NCI-H2029 treated with DMSO at 0.1 percent for 48 hours (cell line): ENCODE results near the gene SRGAP2C.
"Not testable (repeated sequence)": the region's sequence is repeated elsewhere in the genome, so short reads cannot be mapped to it uniquely, and the experiment has no call there.

Source experiments
- DNase-seq: peaks from one replicate; lab custom pipeline; 2025; lab: John Stamatoyannopoulos, UW

SRGAP2C gene

DNA sequence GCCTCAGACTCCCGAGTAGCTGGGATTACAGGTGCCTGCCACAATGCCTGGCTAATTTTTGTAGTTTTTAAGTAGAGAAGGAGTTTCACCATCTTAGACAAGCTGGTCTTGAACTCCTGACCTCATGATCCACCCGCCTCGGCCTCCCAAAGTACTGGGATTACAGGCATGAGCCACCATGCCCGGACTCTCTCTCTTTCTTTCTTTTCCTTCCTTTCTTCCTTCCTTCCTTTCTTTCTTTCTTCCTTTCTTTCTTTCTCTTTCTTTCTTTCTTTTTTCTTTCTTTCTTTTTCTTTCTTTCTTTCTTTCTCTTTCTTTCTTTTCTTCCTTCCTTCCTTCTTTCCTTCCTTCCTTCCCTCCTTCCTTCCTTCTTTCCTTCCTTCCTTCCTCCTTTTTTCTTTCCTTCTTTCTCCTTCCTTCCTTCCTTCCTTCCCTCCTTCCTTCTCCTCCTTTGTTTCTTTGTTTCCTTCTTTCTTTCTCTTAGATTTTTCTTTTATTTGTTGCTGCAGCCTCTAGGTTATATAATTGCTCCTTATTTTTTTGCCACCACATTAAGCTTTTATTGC lies 234.4 kb downstream of the SRGAP2C start:
- not testable (repeated sequence) for DNase-seq

DNA sequence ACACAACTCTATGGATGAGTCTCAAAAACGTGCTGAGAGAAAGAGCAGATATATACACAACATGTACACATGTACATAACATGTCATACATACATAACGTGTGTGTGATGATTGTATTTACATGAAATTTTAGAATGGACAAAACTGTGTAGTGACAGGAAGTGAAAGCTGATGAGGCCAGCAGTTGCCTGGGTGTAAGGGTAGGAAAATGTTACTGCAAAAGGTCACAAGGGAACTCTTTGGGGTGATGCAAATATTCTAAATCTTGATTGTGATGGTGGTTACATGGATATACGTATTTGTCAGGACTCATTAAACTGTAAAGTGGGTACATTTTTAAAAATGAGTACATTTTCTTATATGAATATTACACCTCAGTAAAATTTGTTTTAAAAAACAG lies 236.7 kb downstream of the SRGAP2C start:
- DNase-seq, result not testable (repeated sequence)

DNA sequence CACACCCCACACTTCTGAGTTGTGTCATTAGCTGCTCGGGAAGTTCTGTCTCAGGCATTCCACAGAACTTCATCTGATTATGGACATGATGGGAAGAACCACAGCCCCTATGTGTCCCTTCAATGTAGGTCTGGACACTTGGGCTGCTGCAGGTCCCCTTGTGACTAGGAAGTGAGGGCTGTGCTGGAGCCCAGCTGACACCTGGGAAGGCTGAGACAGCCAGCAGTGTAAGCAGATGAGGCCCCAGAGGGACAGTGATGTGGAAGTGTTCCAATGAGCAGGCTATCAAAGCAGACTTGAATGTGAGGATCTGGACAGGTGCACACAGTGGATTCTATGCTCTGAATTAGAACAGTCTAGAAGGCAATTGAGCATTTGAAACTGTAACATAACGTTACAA lies 239.2 kb downstream of the SRGAP2C start:
- DNase-seq, result not testable (repeated sequence)

DNA sequence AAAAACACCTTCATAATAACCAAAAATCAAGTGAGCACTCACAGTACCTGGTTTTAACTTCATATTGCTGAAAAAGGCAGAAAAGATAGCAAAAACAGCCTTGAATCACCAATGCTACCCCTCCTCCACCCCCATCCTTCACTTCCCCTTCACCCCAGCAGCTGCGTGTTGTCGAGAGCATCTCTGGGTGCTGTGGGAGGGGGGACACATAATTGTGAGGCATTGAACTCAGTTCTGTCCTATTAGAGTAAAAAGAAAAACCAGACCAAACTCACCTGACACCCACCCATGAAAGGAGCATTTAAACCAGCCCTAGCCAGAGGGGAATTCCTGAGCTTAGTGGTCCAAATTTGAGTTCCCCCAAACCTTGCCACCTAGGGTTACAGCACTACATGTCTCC lies 248.7 kb downstream of the SRGAP2C start:
- not testable (repeated sequence) for DNase-seq

DNA sequence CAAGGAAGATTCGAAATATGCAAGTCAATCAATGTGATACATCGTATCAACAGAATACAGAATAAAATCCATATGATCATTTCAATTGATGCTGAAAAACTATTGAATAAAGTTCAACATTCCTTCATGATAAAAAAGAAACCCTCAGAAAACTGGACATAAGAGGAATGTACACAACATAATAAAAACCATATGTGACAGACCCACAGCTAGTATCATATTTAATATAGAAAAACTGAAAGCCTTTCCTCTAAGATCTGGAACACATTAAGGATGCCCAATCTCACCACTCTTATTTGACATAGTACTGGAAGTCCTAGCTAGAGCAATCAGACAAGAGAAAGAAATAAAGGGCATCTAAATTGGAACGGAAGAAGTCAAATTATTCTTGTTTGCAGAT lies 254.1 kb downstream of the SRGAP2C start:
- DNase-seq, result not testable (repeated sequence)

DNA sequence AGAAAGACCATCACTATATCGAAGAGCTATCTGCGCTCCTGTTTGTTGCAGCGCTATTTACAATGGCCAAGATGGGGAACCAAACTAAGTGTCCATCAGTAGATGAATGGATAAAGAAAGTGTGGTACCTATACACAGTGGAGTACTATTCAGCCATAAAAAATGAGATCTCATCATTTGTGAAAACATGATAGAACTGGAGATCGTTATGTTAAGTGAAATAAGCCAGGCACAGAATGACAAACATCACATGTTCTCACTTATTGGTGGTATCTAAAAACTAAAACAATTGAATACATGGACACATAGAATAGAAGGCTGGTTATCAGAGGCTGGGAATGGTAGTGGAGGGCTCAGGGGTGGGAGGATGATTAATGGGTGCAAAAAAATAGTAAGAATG lies 256.2 kb downstream of the SRGAP2C start:
- DNase-seq, result no peak
